GM12874 (cell line): ENCODE results near the gene UNK.

Source experiments
- TF ChIP-seq, protein P1 (sequence below): IDR thresholded peaks from 2 replicates; pipeline ENCODE4 v1.5.1; 2011; ENCODE audit warnings: low read depth, mild to moderate bottlenecking, control low read depth, low read length, moderate library complexity; ENCODE audit not compliant: insufficient read depth

UNK gene

GRCh38 chr17:75808549-75808904, 23.9 kb downstream of the UNK start:
- TF ChIP-seq, protein P1, sequence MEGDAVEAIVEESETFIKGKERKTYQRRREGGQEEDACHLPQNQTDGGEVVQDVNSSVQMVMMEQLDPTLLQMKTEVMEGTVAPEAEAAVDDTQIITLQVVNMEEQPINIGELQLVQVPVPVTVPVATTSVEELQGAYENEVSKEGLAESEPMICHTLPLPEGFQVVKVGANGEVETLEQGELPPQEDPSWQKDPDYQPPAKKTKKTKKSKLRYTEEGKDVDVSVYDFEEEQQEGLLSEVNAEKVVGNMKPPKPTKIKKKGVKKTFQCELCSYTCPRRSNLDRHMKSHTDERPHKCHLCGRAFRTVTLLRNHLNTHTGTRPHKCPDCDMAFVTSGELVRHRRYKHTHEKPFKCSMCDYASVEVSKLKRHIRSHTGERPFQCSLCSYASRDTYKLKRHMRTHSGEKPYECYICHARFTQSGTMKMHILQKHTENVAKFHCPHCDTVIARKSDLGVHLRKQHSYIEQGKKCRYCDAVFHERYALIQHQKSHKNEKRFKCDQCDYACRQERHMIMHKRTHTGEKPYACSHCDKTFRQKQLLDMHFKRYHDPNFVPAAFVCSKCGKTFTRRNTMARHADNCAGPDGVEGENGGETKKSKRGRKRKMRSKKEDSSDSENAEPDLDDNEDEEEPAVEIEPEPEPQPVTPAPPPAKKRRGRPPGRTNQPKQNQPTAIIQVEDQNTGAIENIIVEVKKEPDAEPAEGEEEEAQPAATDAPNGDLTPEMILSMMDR = no peak

DNA sequence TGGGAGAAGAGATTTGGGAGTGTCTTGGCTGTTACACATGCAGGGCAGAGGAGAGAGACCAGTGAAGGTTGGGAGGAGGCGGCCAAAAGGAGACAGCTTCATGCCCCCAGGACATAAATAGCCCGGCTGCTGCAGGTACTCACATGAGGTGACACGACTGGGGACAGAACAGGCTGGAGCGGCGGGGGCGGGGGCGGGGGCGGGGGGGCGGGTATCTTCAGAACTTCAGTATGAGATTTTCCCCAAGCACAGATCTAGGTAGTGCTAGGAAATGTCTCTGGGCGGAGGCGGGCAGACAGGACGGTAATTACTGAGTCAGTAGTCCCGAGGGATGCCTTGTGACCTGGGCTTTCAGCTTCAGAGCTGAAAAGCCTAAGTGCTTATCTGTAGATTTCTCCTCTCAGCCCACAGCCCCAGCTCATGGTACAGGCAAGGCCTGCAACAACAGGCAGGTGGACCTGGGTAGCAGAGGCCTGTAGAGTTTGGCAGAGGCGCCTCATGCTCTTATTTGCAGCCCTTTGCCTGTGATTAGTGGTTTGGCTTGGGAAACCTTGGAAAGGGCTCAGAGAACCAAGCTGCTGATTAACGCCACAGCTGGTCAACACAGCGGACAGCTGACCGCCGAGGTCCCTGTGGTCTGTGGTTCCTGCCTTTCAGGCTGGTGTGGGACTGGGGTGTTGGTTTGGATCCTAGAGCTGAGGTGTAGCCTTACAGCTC, 24.5 kb downstream of the UNK start:
- TF ChIP-seq, protein P1 = no peak

DNA sequence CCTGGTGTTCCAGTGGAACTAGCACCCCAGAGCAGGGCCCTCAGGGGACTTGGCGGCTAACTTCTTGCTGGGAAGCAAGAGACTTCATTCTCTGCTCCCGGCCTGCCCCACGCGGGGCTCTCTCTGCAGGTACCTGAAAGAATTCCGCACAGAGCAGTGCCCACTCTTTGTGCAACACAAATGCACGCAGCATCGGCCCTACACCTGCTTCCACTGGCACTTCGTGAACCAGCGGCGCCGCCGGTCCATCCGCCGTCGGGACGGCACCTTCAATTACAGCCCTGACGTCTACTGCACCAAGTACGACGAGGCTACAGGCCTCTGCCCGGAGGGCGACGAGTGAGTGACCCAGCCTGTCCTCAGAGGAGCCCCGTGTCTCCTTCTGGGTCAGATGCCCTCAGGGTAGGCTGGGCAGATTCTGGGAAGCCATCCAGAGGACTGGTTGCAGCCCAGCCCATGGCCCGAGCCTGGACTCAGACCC, 25.1 kb downstream of the UNK start:
- TF ChIP-seq, protein P1 = no peak

- TF ChIP-seq, protein P1 = no peak
Measured at GRCh38 chr17:75810216-75810615, 25.6 kb downstream of the UNK start.

- TF ChIP-seq, protein P1 = no peak
Measured at GRCh38 chr17:75811174-75811573, 26.6 kb downstream of the UNK start.

- TF ChIP-seq, protein P1 = no peak
Measured at GRCh38 chr17:75812096-75813013, 27.7 kb downstream of the UNK start.
